Breast epithelium (tissue), 3 donors: ENCODE data around the gene KRT79.

ENCODE experiments used
- POLR2A ChIP-seq: fragments of 450-650 bp; IDR thresholded peaks from one replicate; pipeline ENCODE4 v1.6.1; 2016; ENCODE audit warnings: antibody characterized with exemption, mild to moderate bottlenecking, moderate library complexity
- POLR2AphosphoS5 ChIP-seq, 3 donors: sonication (generic); formaldehyde crosslinking; IDR thresholded peaks; one replicate each; pipeline ENCODE4 v1.6.1; 2017; ENCODE audit warnings: antibody characterized with exemption in 3 of 3
- TF ChIP-seq, protein P1 (sequence below), 3 donors: fragments of 450-650 bp; IDR thresholded peaks; one replicate each; pipeline ENCODE4 v1.5.1; 2016 to 2017; ENCODE audit warnings: antibody characterized with exemption in 3 of 3, mild to moderate bottlenecking in 3 of 3, moderate library complexity in 3 of 3

DNA sequence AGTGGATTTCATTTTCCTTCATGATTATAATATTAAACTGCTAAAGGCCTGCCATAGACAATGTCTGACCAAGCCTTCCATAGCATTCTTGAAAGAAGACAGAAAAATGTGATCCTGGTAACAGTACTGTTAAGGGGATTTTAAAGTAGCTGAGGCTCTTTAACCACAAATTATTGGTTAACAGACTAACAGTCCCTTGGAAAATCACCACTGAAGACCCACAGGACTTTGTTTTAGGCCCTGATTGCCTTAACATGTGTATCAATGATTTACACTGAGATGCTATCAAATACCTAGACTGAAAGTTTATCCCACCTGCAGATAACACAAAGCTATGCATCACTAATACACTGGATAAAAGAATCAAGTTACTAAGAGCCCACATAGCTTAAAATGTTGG, 6.0 kb downstream of the KRT79 start:
- TF ChIP-seq, protein P1, sequence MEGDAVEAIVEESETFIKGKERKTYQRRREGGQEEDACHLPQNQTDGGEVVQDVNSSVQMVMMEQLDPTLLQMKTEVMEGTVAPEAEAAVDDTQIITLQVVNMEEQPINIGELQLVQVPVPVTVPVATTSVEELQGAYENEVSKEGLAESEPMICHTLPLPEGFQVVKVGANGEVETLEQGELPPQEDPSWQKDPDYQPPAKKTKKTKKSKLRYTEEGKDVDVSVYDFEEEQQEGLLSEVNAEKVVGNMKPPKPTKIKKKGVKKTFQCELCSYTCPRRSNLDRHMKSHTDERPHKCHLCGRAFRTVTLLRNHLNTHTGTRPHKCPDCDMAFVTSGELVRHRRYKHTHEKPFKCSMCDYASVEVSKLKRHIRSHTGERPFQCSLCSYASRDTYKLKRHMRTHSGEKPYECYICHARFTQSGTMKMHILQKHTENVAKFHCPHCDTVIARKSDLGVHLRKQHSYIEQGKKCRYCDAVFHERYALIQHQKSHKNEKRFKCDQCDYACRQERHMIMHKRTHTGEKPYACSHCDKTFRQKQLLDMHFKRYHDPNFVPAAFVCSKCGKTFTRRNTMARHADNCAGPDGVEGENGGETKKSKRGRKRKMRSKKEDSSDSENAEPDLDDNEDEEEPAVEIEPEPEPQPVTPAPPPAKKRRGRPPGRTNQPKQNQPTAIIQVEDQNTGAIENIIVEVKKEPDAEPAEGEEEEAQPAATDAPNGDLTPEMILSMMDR (IDR thresholded peaks at IDR 0.05), result no peak
- TF ChIP-seq POLR2AphosphoS5 (IDR thresholded peaks at IDR 0.05) (no peak), POLR2A (no peak)
